ENCODE results near the gene NEDD1. TPM values are rescaled to one million over a fixed set of nuclear protein-coding genes. Genes with fewer than 3 reads are reported as not detected.

NEDD1 gene
- total RNA-seq, 4 donors from 2014 or later, result 7.1 to 20.6 (median 10.5) TPM

DNA sequence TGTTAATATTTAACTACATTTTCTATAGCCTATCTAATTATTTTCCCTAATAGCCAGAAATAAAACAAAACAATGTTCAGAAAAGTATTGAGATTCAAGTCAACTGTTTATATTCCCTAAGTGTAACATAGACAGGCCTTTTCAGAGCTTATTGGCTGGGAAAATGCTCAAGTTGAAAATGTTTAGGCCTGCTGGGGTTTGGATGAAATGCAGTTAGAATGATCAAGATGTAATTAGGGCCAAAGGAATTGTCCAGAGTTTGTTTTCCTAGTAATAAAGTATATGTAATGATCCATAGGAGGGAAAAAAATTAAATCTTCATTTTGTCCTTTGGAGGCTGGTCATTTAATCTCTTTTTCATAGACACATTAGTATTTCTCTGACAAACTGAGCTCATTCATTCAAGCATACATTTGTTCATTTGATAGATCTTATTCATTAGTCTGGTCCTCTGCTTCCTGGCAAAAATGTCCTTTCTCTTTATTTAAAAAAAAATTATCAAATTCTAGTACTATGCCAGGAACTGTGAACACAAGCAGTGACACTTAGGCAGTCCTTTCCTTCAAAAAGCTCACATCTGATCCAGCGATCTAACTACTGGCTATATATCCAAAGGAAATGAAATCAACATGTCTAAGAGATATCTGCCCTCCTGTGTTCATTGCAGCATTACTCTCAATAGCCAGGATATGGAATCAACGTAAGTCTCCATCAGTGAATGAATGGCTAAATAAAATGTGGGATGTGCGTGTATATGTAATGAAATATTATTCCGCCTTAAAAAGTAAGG lies 40.1 kb upstream of the NEDD1 start:
- Histone ChIP-seq H3K27me3 (no peaks in the 10 kb centered on the region), H3K9me3 (no peaks in the 10 kb centered on the region), H3K36me3 (no peaks in the 10 kb centered on the region), H3K4me3 (no peak overlapping the region), H3K4me1 (no peaks in the 10 kb centered on the region), H3K27ac (no peak overlapping the region)
- DNase-seq, result no peak
- TF ChIP-seq, protein P1, sequence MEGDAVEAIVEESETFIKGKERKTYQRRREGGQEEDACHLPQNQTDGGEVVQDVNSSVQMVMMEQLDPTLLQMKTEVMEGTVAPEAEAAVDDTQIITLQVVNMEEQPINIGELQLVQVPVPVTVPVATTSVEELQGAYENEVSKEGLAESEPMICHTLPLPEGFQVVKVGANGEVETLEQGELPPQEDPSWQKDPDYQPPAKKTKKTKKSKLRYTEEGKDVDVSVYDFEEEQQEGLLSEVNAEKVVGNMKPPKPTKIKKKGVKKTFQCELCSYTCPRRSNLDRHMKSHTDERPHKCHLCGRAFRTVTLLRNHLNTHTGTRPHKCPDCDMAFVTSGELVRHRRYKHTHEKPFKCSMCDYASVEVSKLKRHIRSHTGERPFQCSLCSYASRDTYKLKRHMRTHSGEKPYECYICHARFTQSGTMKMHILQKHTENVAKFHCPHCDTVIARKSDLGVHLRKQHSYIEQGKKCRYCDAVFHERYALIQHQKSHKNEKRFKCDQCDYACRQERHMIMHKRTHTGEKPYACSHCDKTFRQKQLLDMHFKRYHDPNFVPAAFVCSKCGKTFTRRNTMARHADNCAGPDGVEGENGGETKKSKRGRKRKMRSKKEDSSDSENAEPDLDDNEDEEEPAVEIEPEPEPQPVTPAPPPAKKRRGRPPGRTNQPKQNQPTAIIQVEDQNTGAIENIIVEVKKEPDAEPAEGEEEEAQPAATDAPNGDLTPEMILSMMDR (IDR thresholded peaks at IDR 0.05), result no peak
- TF ChIP-seq POLR2A (IDR thresholded peaks at IDR 0.05), result no peak

DNA sequence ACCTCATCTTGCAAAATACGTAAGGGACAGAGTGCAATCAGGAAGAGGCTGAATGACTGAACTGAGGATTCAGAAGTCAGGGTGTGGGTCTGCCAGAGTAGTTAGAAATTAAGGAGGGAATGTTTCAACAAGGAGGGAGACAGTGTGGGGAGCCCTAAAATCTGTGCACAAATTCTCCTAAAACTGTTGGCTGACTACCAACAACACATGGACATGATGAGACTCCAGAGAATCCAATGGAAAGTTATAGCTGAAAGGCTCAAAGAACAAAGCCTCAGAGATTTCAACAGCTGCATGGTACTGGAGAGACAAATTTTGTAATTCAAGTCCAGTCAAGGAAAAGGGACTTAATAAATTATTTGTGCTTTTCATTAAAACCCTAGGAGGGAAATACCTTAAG lies 36.1 kb upstream of the NEDD1 start:
- H3K27ac ChIP-seq, result no peak overlapping the region
- no peaks in the 10 kb centered on the region for H3K9me3 ChIP-seq
- H3K27me3 ChIP-seq, result no peaks in the 10 kb centered on the region
- H3K4me1 ChIP-seq, result no peaks in the 10 kb centered on the region
- DNase-seq, result no peak
- H3K36me3 ChIP-seq, result no peaks in the 10 kb centered on the region
- no peak for TF ChIP-seq POLR2A (IDR thresholded peaks at IDR 0.05)
- TF ChIP-seq, protein P1 (IDR thresholded peaks at IDR 0.05), result no peak
- H3K4me3 ChIP-seq, result no peak overlapping the region

DNA sequence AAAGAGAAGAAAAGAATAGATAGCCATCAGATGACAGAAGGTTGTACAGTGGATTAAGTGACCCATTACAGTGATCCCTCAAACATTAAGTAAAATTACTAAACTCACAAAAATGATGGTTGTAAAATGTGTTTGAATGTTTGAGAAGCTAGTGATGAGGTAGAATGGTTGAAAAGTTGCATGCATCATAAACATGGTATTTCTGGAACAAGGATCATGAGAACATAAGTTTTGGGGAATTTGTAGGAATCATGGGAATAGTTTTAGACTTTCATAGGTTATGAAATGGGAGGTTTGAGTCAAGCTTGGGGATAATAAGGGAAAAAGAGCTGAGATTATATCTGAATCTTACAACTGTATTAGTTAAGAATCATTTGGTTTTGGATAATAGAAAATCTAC lies 34.1 kb upstream of the NEDD1 start:
- Histone ChIP-seq H3K9me3 (no peaks in the 10 kb centered on the region), H3K27ac (no peak overlapping the region), H3K4me1 (no peaks in the 10 kb centered on the region), H3K4me3 (no peak overlapping the region), H3K36me3 (no peaks in the 10 kb centered on the region), H3K27me3 (no peaks in the 10 kb centered on the region)
- TF ChIP-seq POLR2A (IDR thresholded peaks at IDR 0.05), result no peak
- TF ChIP-seq, protein P1 (IDR thresholded peaks at IDR 0.05), result no peak
- no peak for DNase-seq

DNA sequence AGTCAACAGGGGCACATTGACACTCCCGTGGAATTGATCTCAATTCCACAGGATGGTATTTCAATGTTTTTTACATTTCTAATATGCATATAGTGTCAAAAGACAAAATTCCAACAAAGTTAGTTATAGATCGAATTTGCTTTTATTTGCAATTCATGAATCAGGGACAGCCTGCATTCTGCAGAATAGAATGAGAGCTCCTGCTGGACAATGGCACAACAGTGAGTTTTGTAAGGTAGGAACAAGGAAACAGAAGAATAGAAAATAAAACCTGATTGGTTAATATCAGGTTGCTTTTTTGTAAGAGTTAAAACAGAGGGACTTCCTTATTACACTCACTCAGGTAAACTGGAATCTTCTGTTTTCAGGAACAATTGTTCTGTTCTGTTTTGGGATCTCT lies 32.8 kb upstream of the NEDD1 start:
- H3K4me1 ChIP-seq, result no peaks in the 10 kb centered on the region
- H3K27ac ChIP-seq, result no peak overlapping the region
- H3K4me3 ChIP-seq, result no peak overlapping the region
- TF ChIP-seq, protein P1 (IDR thresholded peaks at IDR 0.05), result no peak
- no peak for TF ChIP-seq POLR2A (IDR thresholded peaks at IDR 0.05)
- H3K36me3 ChIP-seq, result no peaks in the 10 kb centered on the region
- no peak for DNase-seq
- H3K9me3 ChIP-seq, result no peaks in the 10 kb centered on the region
- no peaks in the 10 kb centered on the region for H3K27me3 ChIP-seq

DNA sequence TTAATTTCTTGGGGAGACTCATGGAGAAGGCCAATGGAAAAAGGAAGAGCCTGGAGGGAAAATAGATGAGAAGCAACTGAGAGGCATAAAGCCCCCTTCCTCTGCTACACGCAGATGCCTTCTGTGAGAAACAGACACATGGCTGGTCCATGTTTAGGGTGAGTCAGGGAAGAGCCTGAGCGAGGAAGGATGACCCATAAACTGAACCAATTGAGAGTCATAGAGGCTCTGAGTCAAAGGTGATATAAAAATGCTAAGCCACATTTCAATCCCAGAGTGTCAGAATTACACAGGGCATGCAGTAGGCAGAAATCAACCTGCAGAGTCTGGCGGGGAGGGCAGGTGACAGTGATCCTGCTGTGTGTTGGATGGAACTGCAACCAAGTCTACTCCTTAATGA lies 30.1 kb upstream of the NEDD1 start:
- no peaks in the 10 kb centered on the region for H3K36me3 ChIP-seq
- DNase-seq, result no peak
- no peaks in the 10 kb centered on the region for H3K9me3 ChIP-seq
- no peaks in the 10 kb centered on the region for H3K27me3 ChIP-seq
- no peaks in the 10 kb centered on the region for H3K4me1 ChIP-seq
- TF ChIP-seq POLR2A (IDR thresholded peaks at IDR 0.05), result no peak
- TF ChIP-seq, protein P1 (IDR thresholded peaks at IDR 0.05), result no peak
- no peak overlapping the region for H3K27ac ChIP-seq
- no peak overlapping the region for H3K4me3 ChIP-seq

Measured in Peyer's patch (tissue), 4 donors.